CD4-positive, alpha-beta T cell treated with Interleukin-2 at 100 ng/mL for 4 hours (primary cell): Measurements from ENCODE around the gene ZNF787.

Experiments used
- DNase-seq: peaks from one replicate; pipeline ENCODE4 v3.0.0-alpha.2; 2020; ENCODE audit warnings: low spot score

The ZNF787 gene

DNA sequence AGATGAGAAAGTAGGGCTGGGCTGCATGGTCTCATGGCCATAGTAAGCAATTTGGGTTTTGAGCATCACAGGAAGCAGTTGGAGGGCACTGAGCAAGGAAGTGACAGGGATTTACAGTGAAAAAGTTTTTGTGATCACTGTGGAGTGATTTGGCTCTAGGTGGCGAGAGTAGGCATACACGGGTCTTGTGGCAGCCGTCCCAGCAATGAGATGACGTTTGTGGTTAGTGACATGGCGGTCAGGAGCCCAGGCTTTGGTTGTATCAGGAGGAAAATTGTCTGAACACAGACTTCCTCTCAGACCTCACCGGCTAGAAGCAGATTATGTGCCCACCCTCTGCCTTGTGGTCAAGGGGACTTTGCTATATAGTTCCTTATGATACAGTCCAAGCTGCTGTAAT is 23.3 kb upstream of the ZNF787 start:
- DNase-seq: no peak

DNA sequence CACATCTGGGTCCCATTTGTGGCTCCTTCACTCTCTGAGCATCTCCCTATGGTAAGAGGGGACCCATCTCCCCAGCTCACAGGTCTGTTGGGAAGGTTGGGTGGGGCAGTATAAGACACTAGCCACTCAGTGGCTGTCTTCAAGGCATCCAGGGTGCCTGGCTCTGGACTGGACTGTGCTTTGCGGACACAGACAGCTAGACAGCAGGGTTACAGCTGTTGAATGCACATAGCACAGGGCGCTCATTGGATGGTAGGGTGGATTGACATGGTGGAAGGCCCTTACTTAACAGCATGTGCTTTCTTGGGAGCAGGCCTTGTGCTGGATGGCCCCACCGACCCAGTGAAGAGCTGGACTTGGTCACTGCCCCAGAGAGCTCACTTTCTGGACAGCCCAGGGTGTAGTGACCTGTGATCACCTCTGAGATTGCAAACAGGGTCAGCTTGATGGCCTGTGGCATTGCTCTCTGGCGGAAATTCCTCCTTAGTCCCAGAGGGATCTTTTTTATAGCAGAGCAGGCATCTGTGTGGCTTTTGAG is 21.9 kb upstream of the ZNF787 start:
- DNase-seq: no peak

DNA sequence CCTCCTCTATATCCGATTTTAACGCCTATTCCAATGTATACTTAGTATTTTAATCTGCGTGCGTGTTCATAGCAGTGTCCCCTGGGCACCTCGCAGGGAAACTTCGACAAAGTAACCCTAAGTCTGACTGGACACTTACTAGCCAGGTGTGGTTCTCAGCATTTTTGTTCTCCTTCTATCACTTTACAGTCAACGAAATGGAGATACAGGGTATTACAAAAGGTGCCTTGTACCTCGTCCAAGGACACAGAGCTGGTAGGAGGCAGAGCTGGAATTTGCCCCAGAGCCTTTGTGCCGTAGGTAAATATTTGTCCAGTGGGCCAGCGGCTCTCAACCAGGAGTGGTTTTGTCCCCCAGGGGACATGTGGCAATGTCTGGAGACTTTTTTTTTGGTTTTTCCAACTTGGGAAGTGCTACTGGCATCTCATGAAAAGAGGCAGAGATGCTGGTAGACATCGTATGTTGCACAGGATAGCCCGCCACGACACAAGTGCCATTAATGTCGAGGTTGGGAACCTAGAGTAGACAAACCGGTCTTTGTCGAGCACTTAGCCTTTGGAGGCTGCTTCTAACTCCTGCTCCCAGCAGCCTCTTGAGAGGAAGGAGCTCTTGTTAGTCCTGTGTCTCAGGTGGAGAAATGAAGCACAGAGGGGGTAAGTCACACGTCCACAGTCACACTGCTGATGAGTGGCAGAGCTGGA is 21.1 kb upstream of the ZNF787 start:
- DNase-seq: no peak

DNA sequence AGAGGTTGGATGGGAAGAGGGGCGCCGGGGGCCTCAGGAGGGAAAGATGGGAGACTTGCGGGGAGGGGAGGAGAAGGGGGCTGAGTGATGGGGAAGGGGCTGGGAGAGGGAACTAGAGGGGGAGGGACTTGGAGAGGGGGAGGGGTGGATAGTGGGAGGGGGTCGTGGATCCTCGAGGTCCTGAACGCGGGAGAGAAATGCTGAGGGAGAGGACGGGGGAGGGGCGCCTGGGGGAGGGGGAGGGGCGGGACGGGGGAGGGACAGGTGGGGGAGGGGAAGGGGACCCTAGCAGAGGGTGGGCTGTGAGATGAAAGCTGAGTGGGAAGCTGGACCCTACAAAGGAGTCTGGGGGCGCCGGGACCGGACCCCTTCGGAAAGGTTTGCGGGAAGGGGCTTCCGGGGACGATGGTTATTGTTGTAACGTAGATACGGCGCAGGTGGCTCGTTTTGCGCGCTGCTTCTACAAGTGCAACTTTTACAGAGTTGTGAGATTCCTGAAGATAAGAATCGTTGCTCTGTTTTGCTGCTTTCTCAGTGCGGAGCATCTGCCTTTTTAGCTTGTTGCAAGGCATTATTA is 20.4 kb upstream of the ZNF787 start:
- DNase-seq: no peak

GRCh38 chr19:56140583-56141416 is 19.7 kb upstream of the ZNF787 start, which contains the start of gene ZNF444:
ZNF444 (plus strand) TSS chr19:56141287; CDS start chr19:56146912, 5,625 bp downstream.
- peak; percentile 99 for DNase-seq

DNA sequence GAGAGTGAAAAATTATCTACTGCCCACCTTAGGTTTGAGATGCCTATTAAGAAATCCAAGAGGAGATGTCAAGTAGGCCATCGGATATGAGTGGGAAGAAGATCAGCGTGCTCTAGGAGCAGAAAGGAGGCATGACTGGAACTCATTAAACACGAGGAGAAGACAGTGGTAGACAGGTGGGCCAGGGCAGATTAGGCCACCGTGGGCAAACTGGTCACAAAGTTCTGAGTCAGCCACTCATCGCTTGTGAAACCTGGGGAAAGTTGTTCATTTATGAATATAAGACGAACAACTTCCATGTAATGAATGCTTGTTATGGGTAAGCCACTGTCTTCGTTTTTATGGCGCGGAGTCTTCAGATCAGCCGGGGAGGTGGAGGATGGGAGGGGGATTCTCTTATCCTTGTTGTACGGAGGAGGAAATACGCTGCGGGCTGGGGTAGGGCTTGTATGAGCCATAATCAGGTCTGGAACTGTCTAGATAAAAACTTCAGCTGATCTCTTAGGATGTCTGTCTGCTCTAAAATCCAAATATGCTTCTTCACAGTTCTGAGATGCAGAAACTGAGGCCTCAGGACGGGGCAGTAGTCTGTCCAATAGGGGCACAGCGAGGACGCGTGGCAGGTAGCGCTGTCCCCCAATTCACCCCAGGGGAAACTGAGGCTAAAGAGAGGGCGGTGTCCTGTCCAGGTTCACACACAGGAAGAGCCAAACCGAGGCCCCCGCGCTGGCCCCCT is 18.9 kb upstream of the ZNF787 start:
- no peak for DNase-seq

DNA sequence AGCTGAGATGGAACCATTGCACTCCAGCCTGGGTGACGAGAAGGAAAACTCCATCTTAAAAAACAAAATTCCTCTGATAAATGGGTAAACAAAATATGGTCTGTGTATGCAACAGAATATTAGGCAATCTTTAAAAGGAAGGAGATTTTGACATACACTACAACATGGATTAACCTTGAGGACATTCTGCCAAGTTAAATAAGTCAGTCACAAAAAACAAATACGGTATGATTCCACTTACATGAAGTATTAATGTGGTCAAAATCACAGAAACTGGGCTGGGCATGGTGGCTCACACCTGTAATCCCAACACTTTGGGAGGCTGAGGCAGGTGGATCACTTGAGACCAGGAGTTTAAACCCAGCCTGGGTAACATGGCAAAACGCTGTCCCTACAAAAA is 17.0 kb upstream of the ZNF787 start:
- no peak for DNase-seq

GRCh38 chr19:56137405-56137804 is 16.3 kb upstream of the ZNF787 start:
- DNase-seq: no peak

GRCh38 chr19:56136362-56136761 is 15.3 kb upstream of the ZNF787 start:
- DNase-seq: no peak

DNA sequence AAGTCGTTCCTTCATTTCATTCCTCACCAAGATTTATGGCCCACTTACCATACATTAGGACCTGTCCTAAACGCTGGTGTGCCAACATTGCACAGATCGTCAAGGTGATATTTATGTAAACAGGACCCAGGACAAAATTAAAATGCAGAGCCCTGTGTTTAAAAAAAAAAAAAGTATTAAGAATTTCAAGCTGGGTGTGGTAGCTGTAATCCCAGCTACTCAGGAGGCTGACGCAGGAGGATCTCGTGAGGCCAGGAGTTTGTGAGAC is 13.5 kb upstream of the ZNF787 start:
- no peak for DNase-seq

DNA sequence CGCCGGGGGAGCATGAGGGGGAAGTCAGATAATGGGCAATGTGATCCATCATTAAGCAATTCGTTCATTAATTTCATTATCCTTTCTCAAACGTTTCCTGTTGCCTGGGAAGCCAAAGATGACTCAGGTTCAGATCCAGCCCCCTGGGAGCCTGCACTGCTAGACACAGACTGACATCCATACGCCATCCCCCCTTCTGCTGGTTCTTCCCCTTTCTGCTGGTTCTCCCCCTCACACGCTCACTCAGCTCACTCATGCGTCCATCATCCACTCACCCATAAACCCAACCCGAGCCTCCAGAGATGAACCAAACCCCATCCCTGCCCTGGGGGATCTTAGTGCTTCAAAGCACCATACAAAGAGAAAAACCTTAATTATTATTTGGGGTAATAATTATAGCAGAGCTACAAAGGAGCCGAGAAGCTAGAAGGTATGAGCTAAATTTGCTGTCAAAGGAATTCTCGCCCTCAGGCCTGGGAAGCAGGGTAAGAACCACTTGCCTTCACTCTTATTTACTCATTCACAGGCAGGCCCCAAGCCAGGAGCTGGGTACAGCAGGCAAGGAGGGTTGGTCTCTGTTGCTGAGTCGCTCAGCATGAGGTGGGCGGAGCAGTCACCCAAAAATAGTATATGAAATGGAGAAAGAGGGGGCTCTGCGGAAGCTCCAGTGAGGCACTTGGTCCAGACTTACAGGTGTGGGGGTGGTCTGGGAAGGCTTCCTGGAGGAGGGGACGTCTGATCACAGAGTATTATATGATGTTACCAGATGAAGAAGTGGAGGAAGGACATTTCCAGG is 13.0 kb upstream of the ZNF787 start:
- no peak for DNase-seq

- DNase-seq: no peak
Measured at GRCh38 chr19:56132316-56132822, 11.3 kb upstream of the ZNF787 start.

DNA sequence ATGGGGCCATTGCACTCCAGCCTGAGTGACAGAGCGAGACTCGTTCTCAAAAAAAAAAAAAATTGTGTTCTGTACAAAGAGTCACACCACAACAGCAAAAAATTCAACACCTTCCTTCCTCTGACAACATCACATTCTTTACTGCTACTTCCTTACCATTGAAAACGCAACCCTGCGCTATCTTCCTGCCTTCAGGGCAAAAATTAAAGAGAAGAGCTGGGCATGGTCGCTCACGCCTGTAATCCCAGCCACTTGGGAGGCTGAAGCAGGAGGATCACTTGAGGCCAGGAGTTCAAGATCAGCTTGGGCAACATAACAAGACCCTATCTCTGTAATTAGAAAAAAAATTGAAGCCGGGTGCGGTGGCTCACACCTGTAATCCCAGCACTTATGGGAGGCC is 10.6 kb upstream of the ZNF787 start:
- DNase-seq: no peak

DNA sequence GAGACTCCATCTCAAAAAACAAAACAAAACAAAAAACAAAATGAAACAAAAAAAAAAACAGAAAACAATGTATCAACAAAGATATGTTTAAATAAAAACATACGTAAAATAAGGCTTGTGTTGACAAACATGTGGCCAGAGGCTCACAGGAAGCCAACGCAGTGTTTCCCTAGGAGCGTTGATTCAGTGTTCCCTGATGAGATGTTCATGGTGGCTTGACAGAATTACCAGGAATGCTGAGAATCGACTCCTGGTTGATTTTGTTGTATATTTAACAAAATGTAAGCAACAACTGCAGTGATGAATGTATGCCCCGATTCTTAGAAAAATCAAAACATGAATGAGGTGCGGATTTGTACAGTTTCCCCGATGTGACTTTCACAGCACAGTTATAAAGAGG is 8.9 kb upstream of the ZNF787 start:
- DNase-seq: no peak

- no peak for DNase-seq
Measured at GRCh38 chr19:56126983-56127780, 6.1 kb upstream of the ZNF787 start.

DNA sequence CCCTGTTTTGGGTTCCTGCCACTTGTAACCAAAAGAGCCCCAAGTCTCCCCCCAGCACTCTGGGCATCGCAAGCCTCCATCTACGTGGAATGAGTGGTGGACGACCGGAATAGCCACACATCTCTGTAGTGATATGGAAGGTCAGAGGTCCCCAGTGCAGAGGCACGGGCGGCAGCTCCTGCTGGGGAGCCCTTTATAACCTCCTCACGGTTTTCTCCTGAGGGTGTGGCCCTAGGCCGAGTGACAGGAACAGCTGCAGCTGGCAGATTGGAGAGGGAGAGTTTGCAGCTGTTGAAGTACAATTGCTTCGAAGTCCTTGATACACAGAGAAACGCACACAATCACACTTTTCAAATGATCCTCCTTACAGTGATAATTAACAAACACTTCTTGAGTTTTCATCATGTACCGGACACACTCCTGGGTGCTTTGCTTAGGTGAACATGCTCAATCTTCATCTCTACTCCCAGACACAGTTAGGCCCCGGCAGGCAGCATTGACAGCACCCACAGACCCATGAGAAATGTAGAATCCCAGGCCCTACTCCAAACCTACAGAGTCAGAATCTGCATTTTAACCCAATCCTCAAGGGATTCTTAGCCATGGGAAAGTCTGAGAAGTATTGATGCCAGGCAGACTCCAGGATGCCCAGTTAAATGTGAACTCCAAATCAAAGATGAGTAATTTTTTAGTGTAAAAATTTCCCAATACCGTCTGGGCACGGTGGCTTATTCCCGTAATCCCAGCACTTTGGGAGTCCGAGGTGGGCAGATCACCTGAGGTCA is 4.9 kb upstream of the ZNF787 start:
- DNase-seq: no peak

- no peak for DNase-seq
Measured at GRCh38 chr19:56124578-56124977, 3.5 kb upstream of the ZNF787 start.

- no peak for DNase-seq
Measured at GRCh38 chr19:56123266-56123891, 2.3 kb upstream of the ZNF787 start.
